ENCODE data around the gene STX5. TPM values are rescaled to one million over a fixed set of nuclear protein-coding genes. Genes with fewer than 3 reads are reported as not detected.
"Not testable (repeated sequence)": the region's sequence is repeated elsewhere in the genome, so short reads cannot be mapped to it uniquely, and the experiment has no call there.

Gene STX5
- 25.1 and 27.4 TPM in 2 replicates for total RNA-seq
- polyA plus RNA-seq (2012): 53.4 TPM

- peak; percentile 98 for DNase-seq (ENCODE audit: low read depth)
These were observed at the start of gene STX5 for GRCh38 chr11:62831520-62832335. STX5 (minus strand) TSS chr11:62832051; CDS start chr11:62831243, 808 bp downstream.

GRCh38 chr11:62880803-62881578 lies 49.1 kb upstream of the STX5 start, which contains the start of gene SLC3A2:
SLC3A2 (plus strand) TSS chr11:62880896; CDS start chr11:62881024, 128 bp downstream.
- DNase-seq (ENCODE audit: low read depth): peak; percentile 87

GRCh38 chr11:62880231-62880802 lies 48.5 kb upstream of the STX5 start:
- DNase-seq (ENCODE audit: low read depth): peak; percentile 68

- no peak for DNase-seq (ENCODE audit: low read depth)
These were observed 47.6 kb upstream of the STX5 start for GRCh38 chr11:62879235-62879978.

GRCh38 chr11:62876712-62877111 lies 44.9 kb upstream of the STX5 start:
- no peak for DNase-seq (ENCODE audit: low read depth)

GRCh38 chr11:62875698-62876478 lies 44.0 kb upstream of the STX5 start:
- DNase-seq (ENCODE audit: low read depth): no peak

- no peak for DNase-seq (ENCODE audit: low read depth)
These were observed 43.0 kb upstream of the STX5 start for GRCh38 chr11:62874851-62875250.

GRCh38 chr11:62865635-62866034 lies 33.8 kb upstream of the STX5 start:
- no peak for DNase-seq (ENCODE audit: low read depth)

- DNase-seq (ENCODE audit: low read depth): no peak
These were observed 32.0 kb upstream of the STX5 start for GRCh38 chr11:62863687-62864335.

- not testable (repeated sequence) for DNase-seq (ENCODE audit: low read depth)
These were observed 29.8 kb upstream of the STX5 start for GRCh38 chr11:62861564-62862192.

- no peak for DNase-seq (ENCODE audit: low read depth)
These were observed 29.1 kb upstream of the STX5 start for GRCh38 chr11:62860835-62861563.

GRCh38 chr11:62859281-62859703 lies 27.4 kb upstream of the STX5 start:
- not testable (repeated sequence) for DNase-seq (ENCODE audit: low read depth)

GRCh38 chr11:62858201-62858600 lies 26.4 kb upstream of the STX5 start:
- no peak for DNase-seq (ENCODE audit: low read depth)

- no peak for DNase-seq (ENCODE audit: low read depth)
These were observed 25.7 kb upstream of the STX5 start for GRCh38 chr11:62857541-62857982.

- no peak for DNase-seq (ENCODE audit: low read depth)
These were observed 24.6 kb upstream of the STX5 start for GRCh38 chr11:62856333-62856895.

- DNase-seq (ENCODE audit: low read depth): peak; percentile 97
These were observed 23.9 kb upstream of the STX5 start for GRCh38 chr11:62855571-62856332.

- DNase-seq (ENCODE audit: low read depth): no peak
These were observed 23.1 kb upstream of the STX5 start for GRCh38 chr11:62854825-62855570.

Data from myocyte (in vitro differentiated cells).